AG09319 (cell line): ENCODE data around the gene EEF1A1.
"Not testable (repeated sequence)": the region's sequence is repeated elsewhere in the genome, so short reads cannot be mapped to it uniquely, and the experiment has no call there.

ENCODE experiments used
- DNase-seq: peaks from one replicate; pipeline ENCODE4 v3.0.0-alpha.2; 2010; ENCODE audit warnings: low read depth; ENCODE audit errors: extremely low read depth
- TF ChIP-seq, protein P1 (sequence below): IDR thresholded peaks from 2 replicates; pipeline ENCODE4 v1.5.1; 2011; ENCODE audit warnings: low read depth, mild to moderate bottlenecking, inconsistent platforms, low read length, moderate library complexity

Gene EEF1A1

DNA sequence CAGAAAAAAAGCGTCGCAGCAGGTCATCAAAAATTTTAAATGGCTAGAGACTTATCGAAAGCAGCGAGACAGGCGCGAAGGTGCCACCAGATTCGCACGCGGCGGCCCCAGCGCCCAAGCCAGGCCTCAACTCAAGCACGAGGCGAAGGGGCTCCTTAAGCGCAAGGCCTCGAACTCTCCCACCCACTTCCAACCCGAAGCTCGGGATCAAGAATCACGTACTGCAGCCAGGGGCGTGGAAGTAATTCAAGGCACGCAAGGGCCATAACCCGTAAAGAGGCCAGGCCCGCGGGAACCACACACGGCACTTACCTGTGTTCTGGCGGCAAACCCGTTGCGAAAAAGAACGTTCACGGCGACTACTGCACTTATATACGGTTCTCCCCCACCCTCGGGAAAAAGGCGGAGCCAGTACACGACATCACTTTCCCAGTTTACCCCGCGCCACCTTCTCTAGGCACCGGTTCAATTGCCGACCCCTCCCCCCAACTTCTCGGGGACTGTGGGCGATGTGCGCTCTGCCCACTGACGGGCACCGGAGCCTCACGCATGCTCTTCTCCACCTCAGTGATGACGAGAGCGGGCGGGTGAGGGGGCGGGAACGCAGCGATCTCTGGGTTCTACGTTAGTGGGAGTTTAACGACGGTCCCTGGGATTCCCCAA is at the start of gene EEF1A1:
EEF1A1 (minus strand) TSS at position 345 of the 663 bp plus-strand sequence. CDS start 1,006 bp downstream, outside the sequence.
- TF ChIP-seq, protein P1, sequence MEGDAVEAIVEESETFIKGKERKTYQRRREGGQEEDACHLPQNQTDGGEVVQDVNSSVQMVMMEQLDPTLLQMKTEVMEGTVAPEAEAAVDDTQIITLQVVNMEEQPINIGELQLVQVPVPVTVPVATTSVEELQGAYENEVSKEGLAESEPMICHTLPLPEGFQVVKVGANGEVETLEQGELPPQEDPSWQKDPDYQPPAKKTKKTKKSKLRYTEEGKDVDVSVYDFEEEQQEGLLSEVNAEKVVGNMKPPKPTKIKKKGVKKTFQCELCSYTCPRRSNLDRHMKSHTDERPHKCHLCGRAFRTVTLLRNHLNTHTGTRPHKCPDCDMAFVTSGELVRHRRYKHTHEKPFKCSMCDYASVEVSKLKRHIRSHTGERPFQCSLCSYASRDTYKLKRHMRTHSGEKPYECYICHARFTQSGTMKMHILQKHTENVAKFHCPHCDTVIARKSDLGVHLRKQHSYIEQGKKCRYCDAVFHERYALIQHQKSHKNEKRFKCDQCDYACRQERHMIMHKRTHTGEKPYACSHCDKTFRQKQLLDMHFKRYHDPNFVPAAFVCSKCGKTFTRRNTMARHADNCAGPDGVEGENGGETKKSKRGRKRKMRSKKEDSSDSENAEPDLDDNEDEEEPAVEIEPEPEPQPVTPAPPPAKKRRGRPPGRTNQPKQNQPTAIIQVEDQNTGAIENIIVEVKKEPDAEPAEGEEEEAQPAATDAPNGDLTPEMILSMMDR, result no peak; the same call in 1 of the 2 replicates
- DNase-seq, result peak; percentile 100

- TF ChIP-seq, protein P1, result no peak
- DNase-seq, result no peak
Observed at GRCh38 chr6:73569121-73569520, 48.3 kb upstream of the EEF1A1 start.

DNA sequence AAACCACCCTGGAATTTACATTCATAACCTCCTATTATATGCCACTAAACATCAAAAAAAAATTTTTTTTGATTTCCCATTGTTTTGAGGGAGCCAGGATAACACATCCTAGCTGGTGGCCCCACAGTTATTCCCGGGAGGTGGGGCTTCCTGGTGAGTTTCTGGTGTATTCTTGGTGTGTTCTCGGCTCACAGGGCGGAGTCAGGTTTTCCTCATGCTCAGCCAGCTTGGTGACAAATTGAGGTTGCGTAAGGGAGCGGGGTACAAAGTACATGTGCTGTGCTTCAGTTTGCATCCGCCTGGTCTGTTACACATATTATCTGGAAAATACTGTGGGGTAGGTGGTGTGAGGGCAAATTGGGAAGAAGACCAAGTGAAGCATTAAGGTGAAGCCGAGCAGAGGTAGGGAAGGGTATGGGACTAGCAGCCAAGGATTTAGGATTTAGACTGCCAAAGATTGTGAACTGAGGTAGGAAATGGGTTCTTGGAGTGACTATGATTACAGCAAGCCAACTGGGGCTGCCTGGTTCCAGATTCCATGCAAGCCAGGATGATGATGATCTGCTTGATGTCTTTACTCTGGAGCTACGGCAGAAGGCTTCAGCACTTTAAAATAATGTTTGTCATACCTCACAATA is 46.2 kb upstream of the EEF1A1 start:
- TF ChIP-seq, protein P1, result no peak
- DNase-seq, result no peak

GRCh38 chr6:73566486-73566871 is 45.6 kb upstream of the EEF1A1 start:
- DNase-seq, result not testable (repeated sequence)

GRCh38 chr6:73565767-73566485 is 45.1 kb upstream of the EEF1A1 start:
- DNase-seq, result no peak
- TF ChIP-seq, protein P1, result no peak

GRCh38 chr6:73564578-73565345 is 43.9 kb upstream of the EEF1A1 start:
- TF ChIP-seq, protein P1, result no peak
- no peak for DNase-seq

DNA sequence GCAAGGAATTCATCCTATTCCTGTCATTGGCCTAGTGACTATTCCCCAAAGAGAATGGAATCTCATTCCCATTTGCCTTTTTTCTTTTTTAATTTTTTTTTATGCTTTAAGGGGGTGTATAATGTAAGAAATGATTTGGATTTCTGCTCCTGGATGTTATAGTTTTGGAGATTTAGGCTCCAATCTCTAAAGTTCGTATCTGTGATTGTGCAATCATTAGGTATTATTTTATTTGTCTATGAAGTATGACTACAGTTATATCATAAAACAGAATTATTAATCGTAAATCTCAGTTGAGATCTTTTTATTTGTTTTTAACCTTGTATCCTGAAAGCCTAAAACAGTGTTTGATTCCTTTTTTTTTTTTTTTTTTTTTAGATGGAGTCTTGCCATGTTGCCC is 41.7 kb upstream of the EEF1A1 start:
- TF ChIP-seq, protein P1, result no peak
- no peak for DNase-seq
